GM12878 (cell line): ENCODE data around the gene CNTNAP2. TPM values are rescaled to one million over a fixed set of nuclear protein-coding genes. Genes with fewer than 3 reads are reported as not detected.

Source experiments
- BCL11A ChIP-seq: IDR thresholded peaks from 2 replicates; pipeline ENCODE4 v1.6.1; 2011; ENCODE audit warnings: low read depth, low read length
- CHD1 ChIP-seq: IDR thresholded peaks from 2 replicates; pipeline ENCODE4 v1.6.1; 2012; ENCODE audit warnings: low read depth, low read length, improper control_type of control experiment
- CHD4 ChIP-seq: fragments of 200-600 bp; sonication (generic); IDR thresholded peaks from 2 replicates; pipeline ENCODE4 v1.6.1; 2016; ENCODE audit warnings: mild to moderate bottlenecking
- GABPA ChIP-seq: IDR thresholded peaks from 2 replicates; pipeline ENCODE4 v1.6.1; 2014; ENCODE audit warnings: antibody characterized with exemption, low read depth, mild to moderate bottlenecking, inconsistent platforms
- HDGF ChIP-seq: fragments of 450-650 bp; IDR thresholded peaks from 2 replicates; pipeline ENCODE4 v1.6.1; 2016; ENCODE audit warnings: antibody characterized with exemption
- IRF4 ChIP-seq: IDR thresholded peaks from 2 replicates; pipeline ENCODE4 v1.6.1; 2011; ENCODE audit warnings: low read depth, low read length
- JUND ChIP-seq: IDR thresholded peaks from 2 replicates; pipeline ENCODE4 v1.6.1; 2012; ENCODE audit warnings: low read depth, mild to moderate bottlenecking, low read length, improper control_type of control experiment, moderate library complexity
- LARP7 ChIP-seq: fragments of 450-650 bp; IDR thresholded peaks from 2 replicates; pipeline ENCODE4 v1.6.1; 2017; ENCODE audit warnings: mild to moderate bottlenecking
- MXI1 ChIP-seq: fragments of 150-350 bp; IDR thresholded peaks from 2 replicates; pipeline ENCODE4 v1.6.1; 2011; ENCODE audit warnings: low read depth, mild to moderate bottlenecking, inconsistent platforms, low read length, improper control_type of control experiment
- NFIC ChIP-seq: IDR thresholded peaks from 2 replicates; pipeline ENCODE4 v1.6.1; 2012; ENCODE audit warnings: low read depth, mild to moderate bottlenecking, inconsistent platforms, low read length, moderate library complexity
- NR2C2 ChIP-seq: IDR thresholded peaks from 2 replicates; pipeline ENCODE4 v1.6.1; 2011; ENCODE audit warnings: borderline replicate concordance, low read depth; ENCODE audit not compliant: control insufficient read depth, insufficient read length
- NR2F1 ChIP-seq: fragments of 450-650 bp; conservative IDR thresholded peaks from 2 replicates; pipeline ENCODE4 v1.6.1; 2017; ENCODE audit warnings: mild to moderate bottlenecking
- PML ChIP-seq: IDR thresholded peaks from 2 replicates; pipeline ENCODE4 v1.6.1; 2012; ENCODE audit warnings: low read length, inconsistent platforms
- POLR2A ChIP-seq: IDR thresholded peaks from 2 replicates; pipeline ENCODE4 v1.6.1; 2011; ENCODE audit warnings: low read depth, mild to moderate bottlenecking, low read length
- RB1 ChIP-seq: fragments of 450-650 bp; formaldehyde crosslinking; IDR thresholded peaks from 2 replicates; pipeline ENCODE4 v1.6.1; 2017; ENCODE audit warnings: mild to moderate bottlenecking, borderline replicate concordance
- RCOR1 ChIP-seq: conservative IDR thresholded peaks from 2 replicates; pipeline ENCODE4 v1.6.1; 2012; ENCODE audit warnings: low read depth, low read length, improper control_type of control experiment
- SMC3 ChIP-seq: IDR thresholded peaks from 2 replicates; pipeline ENCODE4 v1.6.1; 2011; ENCODE audit warnings: low read length, improper control_type of control experiment, borderline replicate concordance
- SUPT20H ChIP-seq: IDR thresholded peaks from 2 replicates; pipeline ENCODE4 v1.6.1; 2011; ENCODE audit warnings: low read depth, mild to moderate bottlenecking, low read length, moderate library complexity, borderline replicate concordance; ENCODE audit not compliant: control insufficient read depth
- TAF1 ChIP-seq: IDR thresholded peaks from 2 replicates; pipeline ENCODE4 v1.6.1; 2011; ENCODE audit warnings: mild to moderate bottlenecking, low read depth, low read length, borderline replicate concordance
- TBL1XR1 ChIP-seq: IDR thresholded peaks from 2 replicates; pipeline ENCODE4 v1.6.1; 2012; ENCODE audit warnings: low read depth, low read length, improper control_type of control experiment
- ZBTB4 ChIP-seq: fragments of 450-650 bp; formaldehyde crosslinking; IDR thresholded peaks from 2 replicates; pipeline ENCODE4 v1.4.0; 2022; ENCODE audit warnings: mild to moderate bottlenecking, moderate library complexity
- polyA plus RNA-seq, 11 experiments: library from polyadenylated mRNA; depleted of rRNA in 4 of 11; unstranded in 6 of 11; stranded (reverse) in 5 of 11; fragments of >200 nt; fragmentation: Nextera tagmentation in 4 of 11; fragmentation: Illumina TruSeq in 1 of 11; extraction: Ambion mirVana in 4 of 11; extraction: Trizol in 1 of 11; gene quantifications; 1 replicate in 1 of 11; 2 replicates in 10 of 11; pipeline versions ENCODE4 v1.2.1 to v1.2.3, GENCODE V29; 2011 to 2016; ENCODE audit warnings: inconsistent platforms in 2 of 11, missing spikeins in 2 of 11, low read depth in 1 of 11
- total RNA-seq, 4 experiments: library from RNA; depleted of rRNA in 3 of 4; stranded (reverse); fragments of >200 nt in 3 of 4; fragmentation: Illumina TruSeq in 1 of 4; extraction: Trizol in 1 of 4; gene quantifications; 2 replicates each; pipeline versions ENCODE4 v1.2.1 to v1.2.3, GENCODE V29; 2013 to 2021
- TF ChIP-seq, protein P1 (sequence below): fragments of 450-650 bp; IDR thresholded peaks from 2 replicates; pipeline ENCODE4 v1.6.1; 2018; ENCODE audit warnings: mild to moderate bottlenecking, low read depth, moderate library complexity; ENCODE audit not compliant: partially characterized antibody
- TF ChIP-seq, protein P2 (sequence below): fragments of 450-650 bp; IDR thresholded peaks from 2 replicates; pipeline ENCODE4 v1.6.1; 2017; ENCODE audit warnings: mild to moderate bottlenecking, moderate library complexity

CNTNAP2 gene
- total and polyA plus RNA-seq, 10 of the 15 experiments (the other 5 are each of a cell fraction or from before 2014, with no cell fraction given) = 0.03 to 0.08 (median 0.03) TPM; not detected in 7

- TF ChIP-seq, protein P1, sequence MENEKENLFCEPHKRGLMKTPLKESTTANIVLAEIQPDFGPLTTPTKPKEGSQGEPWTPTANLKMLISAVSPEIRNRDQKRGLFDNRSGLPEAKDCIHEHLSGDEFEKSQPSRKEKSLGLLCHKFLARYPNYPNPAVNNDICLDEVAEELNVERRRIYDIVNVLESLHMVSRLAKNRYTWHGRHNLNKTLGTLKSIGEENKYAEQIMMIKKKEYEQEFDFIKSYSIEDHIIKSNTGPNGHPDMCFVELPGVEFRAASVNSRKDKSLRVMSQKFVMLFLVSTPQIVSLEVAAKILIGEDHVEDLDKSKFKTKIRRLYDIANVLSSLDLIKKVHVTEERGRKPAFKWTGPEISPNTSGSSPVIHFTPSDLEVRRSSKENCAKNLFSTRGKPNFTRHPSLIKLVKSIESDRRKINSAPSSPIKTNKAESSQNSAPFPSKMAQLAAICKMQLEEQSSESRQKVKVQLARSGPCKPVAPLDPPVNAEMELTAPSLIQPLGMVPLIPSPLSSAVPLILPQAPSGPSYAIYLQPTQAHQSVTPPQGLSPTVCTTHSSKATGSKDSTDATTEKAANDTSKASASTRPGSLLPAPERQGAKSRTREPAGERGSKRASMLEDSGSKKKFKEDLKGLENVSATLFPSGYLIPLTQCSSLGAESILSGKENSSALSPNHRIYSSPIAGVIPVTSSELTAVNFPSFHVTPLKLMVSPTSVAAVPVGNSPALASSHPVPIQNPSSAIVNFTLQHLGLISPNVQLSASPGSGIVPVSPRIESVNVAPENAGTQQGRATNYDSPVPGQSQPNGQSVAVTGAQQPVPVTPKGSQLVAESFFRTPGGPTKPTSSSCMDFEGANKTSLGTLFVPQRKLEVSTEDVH = no peak
- TF ChIP-seq PML (no peak), LARP7 (no peak), IRF4 (peak; percentile 84), ZBTB4 (no peak), BCL11A (peak; percentile 55; the same call in 1 of the 2 replicates), RB1 (no peak), NFIC (peak; percentile 88), NR2F1 (no peak), SMC3 (no peak), JUND (no peak), HDGF (no peak), NR2C2 (no peak), MXI1 (no peak), POLR2A (no peak), CHD1 (no peak), SUPT20H (no peak), CHD4 (no peak), TAF1 (no peak), GABPA (0 out of 2 replicates have a peak, but pooled peaks have one; percentile 49), RCOR1 (no peak), TBL1XR1 (no peak)
- TF ChIP-seq, protein P2, sequence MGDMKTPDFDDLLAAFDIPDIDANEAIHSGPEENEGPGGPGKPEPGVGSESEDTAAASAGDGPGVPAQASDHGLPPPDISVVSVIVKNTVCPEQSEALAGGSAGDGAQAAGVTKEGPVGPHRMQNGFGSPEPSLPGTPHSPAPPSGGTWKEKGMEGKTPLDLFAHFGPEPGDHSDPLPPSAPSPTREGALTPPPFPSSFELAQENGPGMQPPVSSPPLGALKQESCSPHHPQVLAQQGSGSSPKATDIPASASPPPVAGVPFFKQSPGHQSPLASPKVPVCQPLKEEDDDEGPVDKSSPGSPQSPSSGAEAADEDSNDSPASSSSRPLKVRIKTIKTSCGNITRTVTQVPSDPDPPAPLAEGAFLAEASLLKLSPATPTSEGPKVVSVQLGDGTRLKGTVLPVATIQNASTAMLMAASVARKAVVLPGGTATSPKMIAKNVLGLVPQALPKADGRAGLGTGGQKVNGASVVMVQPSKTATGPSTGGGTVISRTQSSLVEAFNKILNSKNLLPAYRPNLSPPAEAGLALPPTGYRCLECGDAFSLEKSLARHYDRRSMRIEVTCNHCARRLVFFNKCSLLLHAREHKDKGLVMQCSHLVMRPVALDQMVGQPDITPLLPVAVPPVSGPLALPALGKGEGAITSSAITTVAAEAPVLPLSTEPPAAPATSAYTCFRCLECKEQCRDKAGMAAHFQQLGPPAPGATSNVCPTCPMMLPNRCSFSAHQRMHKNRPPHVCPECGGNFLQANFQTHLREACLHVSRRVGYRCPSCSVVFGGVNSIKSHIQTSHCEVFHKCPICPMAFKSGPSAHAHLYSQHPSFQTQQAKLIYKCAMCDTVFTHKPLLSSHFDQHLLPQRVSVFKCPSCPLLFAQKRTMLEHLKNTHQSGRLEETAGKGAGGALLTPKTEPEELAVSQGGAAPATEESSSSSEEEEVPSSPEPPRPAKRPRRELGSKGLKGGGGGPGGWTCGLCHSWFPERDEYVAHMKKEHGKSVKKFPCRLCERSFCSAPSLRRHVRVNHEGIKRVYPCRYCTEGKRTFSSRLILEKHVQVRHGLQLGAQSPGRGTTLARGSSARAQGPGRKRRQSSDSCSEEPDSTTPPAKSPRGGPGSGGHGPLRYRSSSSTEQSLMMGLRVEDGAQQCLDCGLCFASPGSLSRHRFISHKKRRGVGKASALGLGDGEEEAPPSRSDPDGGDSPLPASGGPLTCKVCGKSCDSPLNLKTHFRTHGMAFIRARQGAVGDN = peak; percentile 23; the same call in 1 of the 2 replicates
Measured at GRCh38 chr7:148447221-148447849, 2330.7 kb downstream of the CNTNAP2 start (continued).
